K562 (cell line): ENCODE data around the gene SPTBN4. TPM values are rescaled to one million over a fixed set of nuclear protein-coding genes. Genes with fewer than 3 reads are reported as not detected.
A peak's percentile ranks its signal among the peaks of the same experiment; 100 is the strongest.

ENCODE experiments used
- ATAC-seq: fragments of 200-7000 bp; cut with Tn5 transposase; 3 replicates; pipeline ENCODE4 v1.9.1; 2020; ENCODE audit warnings: moderate library complexity
- BruUV-seq: library from RNA; stranded (reverse); fragments of 400-500 nt; replicated peaks from 2 replicates; lab custom pipeline; 2021; lab: Mats Ljungman, UMichigan
- CTCF ChIA-PET: fragments of 300-600 bp; formaldehyde crosslinking; extraction: SDS; loops from one replicate; lab custom pipeline; 2021; ENCODE audit warnings: low intra/inter-chr PET ratio; lab: Yijun Ruan, JAX
- POLR2A ChIA-PET: fragments of 300-600, 350-650 bp; sonication (Branson Sonifier 250); formaldehyde crosslinking; extraction: SDS; loops from one replicate; lab custom pipeline; 2021; ENCODE audit warnings: antibody characterized with exemption, inconsistent platforms; lab: Yijun Ruan, JAX
- DNase-seq, 4 experiments: peaks; one replicate each; pipeline versions ENCODE4 v3.0.0 to v3.0.0-alpha.2; 2011 to 2018; ENCODE audit warnings: low spot score in 3 of 4, mixed read lengths in 3 of 4; ENCODE audit errors: extremely low read depth in 1 of 4
- FAIRE-seq: peaks from 2 replicates; lab custom pipeline; 2011; peaks lifted over from hg19 to GRCh38; lab: Jason Lieb, UNC
- H2AFZ ChIP-seq: 2 replicates; pipeline ENCODE4 v1.6.0; 2011; ENCODE audit warnings: low read depth, low read length, control low read depth, inconsistent platforms
- H3K27ac ChIP-seq: fragments of 200-600 bp; 3 replicates; pipeline ENCODE4 v1.8.0; 2011; ENCODE audit warnings: low read depth, mild to moderate bottlenecking, control low read depth, inconsistent platforms, low read length, moderate library complexity, mixed read lengths; ENCODE audit errors: extremely low read depth
- H3K27me3 ChIP-seq, 2 experiments: fragments of 300-600 bp in 1 of 2; 2 replicates in 1 of 2; 3 replicates in 1 of 2; pipeline versions ENCODE4 v1.6.0 to v1.8.0; 2011; ENCODE audit warnings: inconsistent platforms in 2 of 2, low read length in 2 of 2, mild to moderate bottlenecking in 1 of 2, mixed read lengths in 1 of 2, moderate library complexity in 1 of 2; ENCODE audit not compliant: control insufficient read depth in 2 of 2, insufficient read depth in 2 of 2
- H3K36me3 ChIP-seq: fragments of 300-600 bp; 3 replicates; pipeline ENCODE4 v1.8.0; 2011; ENCODE audit warnings: mild to moderate bottlenecking, low read length, inconsistent platforms; ENCODE audit not compliant: control insufficient read depth, insufficient read depth
- H3K4me1 ChIP-seq, 2 experiments: fragments of 200-600 bp in 1 of 2; replicated peaks in 1 of 2; 2 replicates in 1 of 2; 3 replicates in 1 of 2; pipeline versions ENCODE4 v1.5.1 to v1.8.0; 2011; ENCODE audit warnings: inconsistent platforms in 2 of 2, low read length in 2 of 2, mild to moderate bottlenecking in 1 of 2, mixed read lengths in 1 of 2, moderate library complexity in 1 of 2; ENCODE audit not compliant: control insufficient read depth in 2 of 2, insufficient read depth in 2 of 2
- H3K4me2 ChIP-seq: 2 replicates; pipeline ENCODE4 v1.6.1; 2011; ENCODE audit warnings: low read length, control low read depth, inconsistent platforms, mixed read lengths; ENCODE audit not compliant: insufficient read depth
- H3K4me3 ChIP-seq: fragments of 200-600 bp; sonication (generic), shearing (Covaris generic); 2 replicates; pipeline ENCODE4 v1.5.1; 2016; ENCODE audit warnings: control low read depth, inconsistent platforms
- H3K79me2 ChIP-seq: fragments of 200-600 bp; 3 replicates; pipeline ENCODE4 v1.8.0; 2011; ENCODE audit warnings: low read length, inconsistent platforms; ENCODE audit not compliant: control insufficient read depth, insufficient read depth
- H3K9ac ChIP-seq, 2 experiments: 2 replicates each; pipeline versions ENCODE4 v1.6.0 to v1.6.1; 2011; ENCODE audit warnings: low read depth in 2 of 2, low read length in 2 of 2, control low read depth in 1 of 2, inconsistent platforms in 1 of 2, mild to moderate bottlenecking in 1 of 2, mixed read lengths in 1 of 2; ENCODE audit not compliant: insufficient read depth in 1 of 2
- H3K9me1 ChIP-seq: one replicate; pipeline ENCODE4 v1.6.0; 2011; ENCODE audit warnings: inconsistent platforms, mild to moderate bottlenecking, low read length, moderate library complexity; ENCODE audit not compliant: control insufficient read depth, insufficient read depth
- H3K9me3 ChIP-seq: replicated peaks from 2 replicates; pipeline ENCODE4 v1.5.1; 2011; ENCODE audit warnings: low read depth, low read length, inconsistent platforms; ENCODE audit not compliant: control insufficient read depth, insufficient read depth
- H4K20me1 ChIP-seq: replicated peaks from 2 replicates; pipeline ENCODE4 v1.6.1; 2011; ENCODE audit warnings: low read length, inconsistent platforms, mixed read lengths; ENCODE audit not compliant: control insufficient read depth, insufficient read depth
- EGR1 ChIP-seq: fragments of 450-650 bp; conservative IDR thresholded peaks from 2 replicates; pipeline ENCODE4 v1.6.1; 2017; ENCODE audit warnings: mild to moderate bottlenecking
- FOSL1 ChIP-seq: fragments of 200-800 bp; sonication (Bioruptor generic); conservative IDR thresholded peaks from 2 replicates; pipeline ENCODE4 v1.6.1; 2016; ENCODE audit warnings: missing genetic modification characterization, missing compliant biosample characterization
- GTF3C2 ChIP-seq: IDR thresholded peaks from 3 replicates; pipeline ENCODE4 v1.6.1; 2011; ENCODE audit warnings: borderline replicate concordance, mild to moderate bottlenecking, moderate library complexity; ENCODE audit not compliant: insufficient read length; ENCODE audit errors: extremely low read depth
- JUND ChIP-seq, 2 experiments: IDR thresholded peaks; 2 replicates in 1 of 2; 3 replicates in 1 of 2; pipeline ENCODE4 v1.6.1; 2011; ENCODE audit warnings: borderline replicate concordance in 2 of 2, low read depth in 2 of 2, low read length in 2 of 2, improper control_type of control experiment in 1 of 2, missing biosample characterization in 1 of 2, missing genetic modification characterization in 1 of 2, missing genetic modification reagents in 1 of 2
- RBFOX2 ChIP-seq: fragments of 200-400 bp; formaldehyde crosslinking; IDR thresholded peaks from 2 replicates; pipeline ENCODE4 v1.6.1; 2017; ENCODE audit warnings: low read depth, mild to moderate bottlenecking, low read length, moderate library complexity
- RFX1 ChIP-seq: fragments of 450-650 bp; IDR thresholded peaks from 2 replicates; pipeline ENCODE4 v1.6.1; 2016; ENCODE audit warnings: mild to moderate bottlenecking, moderate library complexity
- SFPQ ChIP-seq: fragments of 200-400 bp; formaldehyde crosslinking; IDR thresholded peaks from 2 replicates; pipeline ENCODE4 v1.6.1; 2017; ENCODE audit warnings: mild to moderate bottlenecking, low read depth, low read length, moderate library complexity
- TAF1 ChIP-seq: IDR thresholded peaks from 2 replicates; pipeline ENCODE4 v1.6.1; 2011; ENCODE audit warnings: mild to moderate bottlenecking, low read length, moderate library complexity; ENCODE audit not compliant: insufficient read depth, control insufficient read depth, severe bottlenecking; ENCODE audit errors: extremely low read depth
- YY1 ChIP-seq, 3 experiments: IDR thresholded peaks; 2 replicates each; pipeline ENCODE4 v1.6.1; 2011; ENCODE audit warnings: low read length in 2 of 3, mild to moderate bottlenecking in 2 of 3, moderate library complexity in 2 of 3, borderline replicate concordance in 1 of 3, control low read depth in 1 of 3, low read depth in 1 of 3; ENCODE audit not compliant: insufficient read depth in 3 of 3, insufficient replicate concordance in 2 of 3, control insufficient read depth in 1 of 3, insufficient read length in 1 of 3; ENCODE audit errors: extremely low read depth in 1 of 3
- ZBED1 ChIP-seq: IDR thresholded peaks from 2 replicates; pipeline ENCODE4 v1.6.1; 2014
- ZNF217 ChIP-seq: sonication (generic); formaldehyde crosslinking; IDR thresholded peaks from 2 replicates; pipeline ENCODE4 v1.8.0; 2022; ENCODE audit warnings: mild to moderate bottlenecking, missing genetic modification reagents
- whole genome bisulfite sequencing: fragments of 100-300 bp; shearing (Covaris generic); methylation state at CpG from one replicate; pipeline ENCODE4 v1.1.6; 2016; ENCODE audit warnings: low coverage, mixed read lengths; ENCODE audit not compliant: insufficient coverage; ENCODE audit errors: missing lambda C conversion rate; 5-methylcytosine and 5-hydroxymethylcytosine counted together
- in situ Hi-C: fragments of 300-500 bp; cut with MboI; formaldehyde crosslinking; loops from 4 replicates; pipeline ENCODE4 v1.15.0; 2018; ENCODE audit warnings: inconsistent platforms, mixed read lengths
- intact Hi-C: fragments of 100-400 bp; cut with micrococcal nuclease; formaldehyde crosslinking; loops from 2 replicates; pipeline ENCODE4 v1.14.2; 2022
- polyA plus RNA-seq, 8 experiments: library from polyadenylated mRNA; depleted of rRNA in 4 of 8; stranded (reverse) in 5 of 8; unstranded in 3 of 8; fragments of >200 nt; fragmentation: Nextera tagmentation in 2 of 8; fragmentation: Illumina TruSeq in 1 of 8; extraction: Ambion mirVana in 2 of 8; extraction: Trizol in 1 of 8; gene quantifications; 2 replicates each; pipeline versions ENCODE4 v1.2.1 to v1.2.3, GENCODE V29; 2011 to 2014; ENCODE audit warnings: inconsistent platforms in 1 of 8, missing spikeins in 1 of 8
- total RNA-seq, 7 experiments: library from RNA; depleted of rRNA in 6 of 7; stranded (reverse); fragments of >200 nt in 6 of 7; fragmentation: Illumina TruSeq in 2 of 7; extraction: Trizol in 2 of 7; gene quantifications; 2 replicates each; pipeline versions ENCODE4 v1.2.1 to v1.2.3, GENCODE V29; 2011 to 2021; ENCODE audit warnings: low replicate concordance in 1 of 7

Gene SPTBN4
- total and polyA plus RNA-seq, 9 of the 15 experiments (the other 6 are each of a cell fraction or from before 2014, with no cell fraction given): 0.01 to 1.5 (median 0.86) TPM

- no peak for TF ChIP-seq GTF3C2
- peak; percentile 96 for TF ChIP-seq RFX1
- TF ChIP-seq YY1 (IDR thresholded peaks at IDR 0.05; ENCODE audit: borderline replicate concordance in 1 of 3, control insufficient read depth in 1 of 3, extremely low read depth in 1 of 3, insufficient read depth in 3 of 3, insufficient read length in 1 of 3, insufficient replicate concordance in 2 of 3, low read depth in 1 of 3, low read length in 2 of 3): no peak
These were observed 127.5 kb downstream of the SPTBN4 start (continued) for GRCh38 chr19:40594255-40594654.

GRCh38 chr19:40594657-40595091 lies 127.9 kb downstream of the SPTBN4 start:
- FAIRE-seq (peak; percentile 66), DNase-seq (peak in 3 of 4 experiments; percentile 35 to 53 (median 47)), ATAC-seq (no peak)
- Histone ChIP-seq H3K9me1 (peaks cover 4% of the 10 kb centered on the region), H3K79me2 (peaks cover 6% of the 10 kb centered on the region; the same call in 2 of the 3 replicates), H3K27me3 (no peaks in the 10 kb centered on the region), H3K36me3 (no peaks in the 10 kb centered on the region), H3K9me3 (no peaks in the 10 kb centered on the region), H3K4me3 (no peak overlapping the region), H3K4me1 (peaks cover 23 to 62% of the 10 kb centered on the region in 2 experiments; a peak in 4 of 5 replicates), H4K20me1 (peaks cover 6% of the 10 kb centered on the region; the same call in 1 of the 2 replicates), H3K4me2 (0 out of 2 replicates have a peak overlapping the region, but pooled peaks have one; percentile 44), H3K9ac (peak overlapping the region; percentile 21 to 65; a peak in 2 of 4 replicates), H3K27ac (no peak overlapping the region), H2AFZ (peak overlapping the region; percentile 83)
- WGBS: 34% methylated on average over 11 of the region's 13 CpGs
- in situ Hi-C loops (no loop called here), intact Hi-C loops (no loop called here)
- no TSS peak for BruUV-seq
- ChIA-PET POLR2A (interaction anchor here (0.8 to 1.0 kb wide), 4 partner anchors 9 to 16 kb away, joined by 3 to 5 read pairs (median 4); no protein-coding TSS in a partner anchor), CTCF (no interaction called here)
- TF ChIP-seq ZNF217 (no peak), RBFOX2 (no peak), ZBED1 (no peak), SFPQ (no peak), FOSL1 (tag) (peak; percentile 64), TAF1 (no peak), JUND (IDR thresholded peaks at IDR 0.05; ENCODE audit: borderline replicate concordance, low read depth, low read length) (0 out of 2 replicates have a peak, but pooled peaks have one; percentile 16), JUND (tag; IDR thresholded peaks at IDR 0.05; ENCODE audit: borderline replicate concordance, low read depth, low read length) (no peak), EGR1 (peak; percentile 34; the same call in 1 of the 2 replicates)
